ENCODE results near the gene AGPAT2. TPM values are rescaled to one million over a fixed set of nuclear protein-coding genes. Genes with fewer than 3 reads are reported as not detected.

AGPAT2 gene
- total RNA-seq, 1 experiment from 2014 or later, result 77.9 TPM

GRCh38 chr9:136654820-136655535, 32.3 kb downstream of the AGPAT2 start:
- no TSS peak for BruUV-seq (replicated peaks)
- Histone ChIP-seq H3K4me3 (ENCODE audit: low read depth in 2 of 2, low read length in 2 of 2) (no peak overlapping the region), H3K27me3 (ENCODE audit: control insufficient read depth, insufficient read depth, low read length) (no peaks in the 10 kb centered on the region), H3K27ac (ENCODE audit: low read length) (no peak overlapping the region), H3K9me3 (ENCODE audit: control insufficient read depth, insufficient read depth, low read depth, low read length) (no peaks in the 10 kb centered on the region), H3K4me1 (ENCODE audit: control insufficient read depth, insufficient read depth, low read length) (no peaks in the 10 kb centered on the region; the same call in 1 of the 2 replicates), H3K36me3 (ENCODE audit: control insufficient read depth, insufficient read depth, low read length) (no peaks in the 10 kb centered on the region)
- ATAC-seq (no peak), DNase-seq (ENCODE audit: low read depth, low spot score) (no peak)
- intact Hi-C loops (cut with micrococcal nuclease; ENCODE audit: unreplicated experiment), result no loop called here
- TF ChIP-seq REST (IDR thresholded peaks at IDR 0.05; ENCODE audit: insufficient read depth in 1 of 2, low read depth in 2 of 2, low read length in 1 of 2) (no peak), CTCF (IDR thresholded peaks at IDR 0.05) (no peak)
- in situ Hi-C loops (cut with HindIII; ENCODE audit: low pct_unique_long_range_greater_than_20kb, low sequenced_read_pairs), result no loop called here
- POLR2A ChIA-PET, result interaction anchor here (0.5 kb wide), 1 partner anchor 177 kb away, joined by 3 read pairs; no protein-coding TSS in a partner anchor
- CTCF ChIA-PET, result no interaction called here

- ATAC-seq, result no peak
- Histone ChIP-seq H3K36me3 (ENCODE audit: control insufficient read depth, insufficient read depth, low read length) (no peaks in the 10 kb centered on the region), H3K4me3 (ENCODE audit: low read depth in 2 of 2, low read length in 2 of 2) (no peak overlapping the region), H3K9me3 (ENCODE audit: control insufficient read depth, insufficient read depth, low read depth, low read length) (no peaks in the 10 kb centered on the region), H3K4me1 (ENCODE audit: control insufficient read depth, insufficient read depth, low read length) (no peaks in the 10 kb centered on the region; the same call in none of the 2 replicates), H3K27ac (ENCODE audit: low read length) (no peak overlapping the region), H3K27me3 (ENCODE audit: control insufficient read depth, insufficient read depth, low read length) (no peaks in the 10 kb centered on the region)
- TF ChIP-seq CTCF (IDR thresholded peaks at IDR 0.05) (no peak), POLR2AphosphoS5 (IDR thresholded peaks at IDR 0.05; ENCODE audit: low read depth, low read length) (no peak), TCF7L2 (IDR thresholded peaks at IDR 0.05; ENCODE audit: low read depth, low read length) (no peak), SIN3A (IDR thresholded peaks at IDR 0.05; ENCODE audit: borderline replicate concordance, insufficient read depth, low read depth, low read length) (no peak), REST (IDR thresholded peaks at IDR 0.05; ENCODE audit: insufficient read depth in 1 of 2, low read depth in 2 of 2, low read length in 1 of 2) (no peak)
- BruUV-seq (replicated peaks), result no TSS peak
- in situ Hi-C loops (cut with HindIII; ENCODE audit: low pct_unique_long_range_greater_than_20kb, low sequenced_read_pairs), result no loop called here
- intact Hi-C loops (cut with micrococcal nuclease; ENCODE audit: unreplicated experiment), result no loop called here
- CTCF ChIA-PET, result no interaction called here
- POLR2A ChIA-PET, result no interaction called here
- no peak for DNase-seq (ENCODE audit: low read depth, low spot score)
Measured at GRCh38 chr9:136653323-136654079, 33.8 kb downstream of the AGPAT2 start.
